K562 (cell line): Measurements from ENCODE around the gene SLC25A5. TPM values are rescaled to one million over a fixed set of nuclear protein-coding genes. Genes with fewer than 3 reads are reported as not detected.

Source experiments
- ATF6 ChIP-seq: sonication (generic); formaldehyde crosslinking; IDR thresholded peaks from 2 replicates; pipeline ENCODE4 v1.4.0; 2020; ENCODE audit warnings: mild to moderate bottlenecking, missing genetic modification reagents
- CTBP1 ChIP-seq: fragments of 450-650 bp; IDR thresholded peaks from 2 replicates; pipeline ENCODE4 v1.6.1; 2016; ENCODE audit warnings: borderline replicate concordance
- HES1 ChIP-seq: fragments of 450-650 bp; IDR thresholded peaks from 2 replicates; pipeline ENCODE4 v1.6.1; 2016; ENCODE audit warnings: low read depth, mild to moderate bottlenecking, moderate library complexity
- HINFP ChIP-seq: fragments of 450-650 bp; conservative IDR thresholded peaks from 2 replicates; pipeline ENCODE4 v1.6.1; 2016; ENCODE audit warnings: missing genetic modification characterization, low read depth, mild to moderate bottlenecking, control low read depth, missing compliant biosample characterization
- HIVEP1 ChIP-seq: fragments of 250-450 bp; sonication (Bioruptor Pico); IDR thresholded peaks from 2 replicates; pipeline ENCODE4 v1.4.0; 2020; ENCODE audit warnings: mild to moderate bottlenecking
- HSF4 ChIP-seq: fragments of 250-450 bp; sonication (Bioruptor Pico); IDR thresholded peaks from 2 replicates; pipeline ENCODE4 v2.1.2; 2022; ENCODE audit warnings: mild to moderate bottlenecking, moderate library complexity, borderline replicate concordance
- KAT7 ChIP-seq: sonication (generic); formaldehyde crosslinking; IDR thresholded peaks from 2 replicates; pipeline ENCODE4 v1.8.0; 2022; ENCODE audit warnings: missing genetic modification reagents, mild to moderate bottlenecking, borderline replicate concordance
- MTF1 ChIP-seq: fragments of 250-450 bp; sonication (Bioruptor Pico); IDR thresholded peaks from 2 replicates; pipeline ENCODE4 v1.9.0; 2021; ENCODE audit warnings: moderate library complexity, mild to moderate bottlenecking, inconsistent platforms, borderline replicate concordance
- NFE2 ChIP-seq: IDR thresholded peaks from 2 replicates; pipeline ENCODE4 v1.6.1; 2014; ENCODE audit warnings: antibody characterized with exemption, low read depth
- NUFIP1 ChIP-seq: fragments of 450-650 bp; IDR thresholded peaks from 2 replicates; pipeline ENCODE4 v1.6.1; 2018; ENCODE audit not compliant: partially characterized antibody
- PBX2 ChIP-seq, 2 experiments: IDR thresholded peaks in 1 of 2; conservative IDR thresholded peaks in 1 of 2; 2 replicates each; pipeline ENCODE4 v1.6.1; 2016; ENCODE audit warnings: low read depth in 2 of 2, mild to moderate bottlenecking in 1 of 2, missing compliant biosample characterization in 1 of 2, missing genetic modification characterization in 1 of 2, moderate library complexity in 1 of 2
- SREBF1 ChIP-seq: fragments of 150-350 bp; IDR thresholded peaks from 2 replicates; pipeline ENCODE4 v1.6.1; 2014; ENCODE audit warnings: antibody characterized with exemption, low read depth, low read length, borderline replicate concordance
- TEAD1 ChIP-seq, 2 experiments: fragments of 450-650 bp in 1 of 2; sonication (generic) in 1 of 2; formaldehyde crosslinking; IDR thresholded peaks; 2 replicates each; pipeline versions ENCODE4 v1.4.0 to v1.8.0; 2020 to 2022; ENCODE audit warnings: mild to moderate bottlenecking in 2 of 2, missing genetic modification reagents in 1 of 2
- ZBTB5 ChIP-seq: fragments of 450-650 bp; IDR thresholded peaks from 2 replicates; pipeline ENCODE4 v1.6.1; 2017; ENCODE audit warnings: antibody characterized with exemption
- ZNF174 ChIP-seq: fragments of 250-450 bp; sonication (Bioruptor Pico); IDR thresholded peaks from 2 replicates; pipeline ENCODE4 v1.4.0; 2020; ENCODE audit warnings: mild to moderate bottlenecking
- ZNF699 ChIP-seq: fragments of 250-450 bp; sonication (Bioruptor Pico); IDR thresholded peaks from 2 replicates; pipeline ENCODE4 v1.8.0; 2021; ENCODE audit warnings: mild to moderate bottlenecking, moderate library complexity; ENCODE audit not compliant: insufficient replicate concordance
- polyA plus RNA-seq, 8 experiments: library from polyadenylated mRNA; depleted of rRNA in 4 of 8; stranded (reverse) in 5 of 8; unstranded in 3 of 8; fragments of >200 nt; fragmentation: Nextera tagmentation in 2 of 8; fragmentation: Illumina TruSeq in 1 of 8; extraction: Ambion mirVana in 2 of 8; extraction: Trizol in 1 of 8; gene quantifications; 2 replicates each; pipeline versions ENCODE4 v1.2.1 to v1.2.3, GENCODE V29; 2011 to 2014; ENCODE audit warnings: inconsistent platforms in 1 of 8, missing spikeins in 1 of 8
- total RNA-seq, 7 experiments: library from RNA; depleted of rRNA in 6 of 7; stranded (reverse); fragments of >200 nt in 6 of 7; fragmentation: Illumina TruSeq in 2 of 7; extraction: Trizol in 2 of 7; gene quantifications; 2 replicates each; pipeline versions ENCODE4 v1.2.1 to v1.2.3, GENCODE V29; 2011 to 2021; ENCODE audit warnings: low replicate concordance in 1 of 7

SLC25A5 gene
- total and polyA plus RNA-seq, 9 of the 15 experiments (the other 6 are each of a cell fraction or from before 2014, with no cell fraction given), result 470 to 5,247 (median 596) TPM

- TF ChIP-seq MTF1 (CRISPR knock-in tag) (no peak), ZNF174 (CRISPR knock-in tag) (no peak), HINFP (tag) (no peak), HES1 (no peak), NUFIP1 (no peak), ZNF699 (CRISPR knock-in tag) (no peak), TEAD1 (CRISPR knock-in tag; IDR thresholded peaks at IDR 0.05) (no peak; a peak in 1 of 4 replicates), HIVEP1 (CRISPR knock-in tag) (no peak), KAT7 (CRISPR knock-in tag) (0 out of 2 replicates have a peak, but pooled peaks have one; percentile 81), SREBF1 (no peak), ATF6 (CRISPR knock-in tag) (no peak), NFE2 (no peak), HSF4 (no peak), CTBP1 (peak; percentile 70), ZBTB5 (no peak), PBX2 (CRISPR knock-in tag; IDR thresholded peaks at IDR 0.05; ENCODE audit: low read depth) (no peak), PBX2 (tag; conservative IDR thresholded peaks at IDR 0.05; ENCODE audit: low read depth) (no peak)
Observed at GRCh38 chrX:119467842-119468550, at the start of gene SLC25A5 (continued).
